Measurements from ENCODE around the gene FYTTD1. TPM values are rescaled to one million over a fixed set of nuclear protein-coding genes. Genes with fewer than 3 reads are reported as not detected.
A peak's percentile ranks its signal among the peaks of the same experiment; 100 is the strongest.

The FYTTD1 gene
- total RNA-seq, 1 experiment from 2014 or later, result 70.7 TPM

GRCh38 chr3:197820550-197821335, 71.1 kb downstream of the FYTTD1 start:
- H3K4me3 ChIP-seq (replicated peaks in 1 of 2; ENCODE audit: low read depth in 1 of 2, low read length in 2 of 2), result no peak overlapping the region
- ATAC-seq (no peak), DNase-seq (ENCODE audit: low read depth, low spot score) (no peak)
- ChIA-PET POLR2A (no interaction called here), CTCF (no interaction called here), RAD21 (ENCODE audit: low non-redundant PET in 1 of 2, low total read pairs in 2 of 2, uncharacterized antibody in 2 of 2, unreplicated experiment in 2 of 2) (no interaction called here)
- no peaks in the 10 kb centered on the region for H4K20me1 ChIP-seq (ENCODE audit: insufficient read depth)
- no peak overlapping the region for H2AFZ ChIP-seq (ENCODE audit: low read depth, low read length, poor library complexity, severe bottlenecking)
- H3K4me1 ChIP-seq (ENCODE audit: control insufficient read depth in 1 of 2, insufficient read depth in 2 of 2, low read length in 2 of 2), result peaks cover 7 to 28% of the 10 kb centered on the region in 2 experiments
- H3K36me3 ChIP-seq (ENCODE audit: control insufficient read depth in 1 of 2, insufficient read depth in 2 of 2, low read length in 2 of 2), result 0 out of 4 replicates have a peak, but pooled peaks cover 0 to 4% of the 10 kb centered on the region in 2 experiments
- H3K4me2 ChIP-seq (ENCODE audit: low read length), result no peak overlapping the region
- intact Hi-C loops (cut with micrococcal nuclease), result no loop called here
- TF ChIP-seq YY1 (IDR thresholded peaks at IDR 0.05; ENCODE audit: extremely low read depth, insufficient replicate concordance, low read depth, low read length) (no peak), EZH2 (IDR thresholded peaks at IDR 0.05) (no peak), EZH2phosphoT487 (IDR thresholded peaks at IDR 0.05; ENCODE audit: borderline replicate concordance) (no peak), ZBTB33 (IDR thresholded peaks at IDR 0.05; ENCODE audit: extremely low read depth, insufficient replicate concordance, low read length) (no peak), ATF3 (IDR thresholded peaks at IDR 0.05) (no peak), CEBPB (IDR thresholded peaks at IDR 0.05; ENCODE audit: low read depth) (no peak), EGR1 (IDR thresholded peaks at IDR 0.05; ENCODE audit: low read depth) (no peak), REST (IDR thresholded peaks at IDR 0.05; ENCODE audit: low read depth) (no peak), RAD21 (IDR thresholded peaks at IDR 0.05; ENCODE audit: low read depth) (no peak)
- no peaks in the 10 kb centered on the region for H3K27me3 ChIP-seq (ENCODE audit: insufficient read depth, low read length)
- BruUV-seq (replicated peaks), result TSS peak; percentile 15
- no peaks in the 10 kb centered on the region for H3K9me3 ChIP-seq (ENCODE audit: control insufficient read depth in 1 of 2, insufficient read depth in 1 of 2, low read depth in 1 of 2, low read length in 2 of 2)
- no peak overlapping the region for H3K9ac ChIP-seq (ENCODE audit: low read length)
- H3K79me2 ChIP-seq (ENCODE audit: insufficient read depth, low read length), result peaks cover 16% of the 10 kb centered on the region
- no peak overlapping the region for H3K27ac ChIP-seq (ENCODE audit: low read depth, low read length)
- H3K9me2 ChIP-seq (ENCODE audit: insufficient read depth), result no peaks in the 10 kb centered on the region

All from HCT116 (cell line).